ENCODE measurements around the gene OSCP1.
A peak's percentile ranks its signal among the peaks of the same experiment; 100 is the strongest.

Gene OSCP1

GRCh38 chr1:36446271-36446670, 4.0 kb downstream of the OSCP1 start:
- DNase-seq, result peak; percentile 63

- no peak for DNase-seq
Measured at GRCh38 chr1:36443297-36443696, 7.0 kb downstream of the OSCP1 start.

- no peak for DNase-seq
Measured at GRCh38 chr1:36442337-36442736, 7.9 kb downstream of the OSCP1 start.

- DNase-seq, result no peak
Measured at GRCh38 chr1:36440646-36441045, 9.6 kb downstream of the OSCP1 start.

- DNase-seq, result no peak
Measured at GRCh38 chr1:36440044-36440443, 10.2 kb downstream of the OSCP1 start.

GRCh38 chr1:36438715-36439114, 11.5 kb downstream of the OSCP1 start:
- no peak for DNase-seq

- no peak for DNase-seq
Measured at GRCh38 chr1:36436821-36437220, 13.4 kb downstream of the OSCP1 start.

- DNase-seq, result no peak
Measured at GRCh38 chr1:36433102-36433501, 17.1 kb downstream of the OSCP1 start.

- DNase-seq, result no peak
Measured at GRCh38 chr1:36432616-36433015, 17.6 kb downstream of the OSCP1 start.

- DNase-seq, result no peak
Measured at GRCh38 chr1:36425791-36426190, 24.5 kb downstream of the OSCP1 start.

GRCh38 chr1:36421649-36422048, 28.6 kb downstream of the OSCP1 start:
- no peak for DNase-seq

GRCh38 chr1:36420836-36421317, 29.4 kb downstream of the OSCP1 start:
- peak; percentile 63 for DNase-seq

- no peak for DNase-seq
Measured at GRCh38 chr1:36420409-36420808, 29.8 kb downstream of the OSCP1 start.

GRCh38 chr1:36419569-36419968, 30.7 kb downstream of the OSCP1 start:
- no peak for DNase-seq

- no peak for DNase-seq
Measured at GRCh38 chr1:36419140-36419539, 31.1 kb downstream of the OSCP1 start.

- no peak for DNase-seq
Measured at GRCh38 chr1:36417931-36418330, 32.3 kb downstream of the OSCP1 start.

GRCh38 chr1:36415661-36416326, 34.5 kb downstream of the OSCP1 start:
- no peak for DNase-seq

- DNase-seq, result no peak
Measured at GRCh38 chr1:36414384-36414783, 35.9 kb downstream of the OSCP1 start.

- peak; percentile 50 for DNase-seq
Measured at GRCh38 chr1:36411674-36412648, 38.3 kb downstream of the OSCP1 start.

GRCh38 chr1:36408479-36408878, 41.8 kb downstream of the OSCP1 start:
- no peak for DNase-seq

GRCh38 chr1:36406440-36406839, 43.8 kb downstream of the OSCP1 start:
- no peak for DNase-seq

GRCh38 chr1:36402504-36402890, 47.8 kb downstream of the OSCP1 start:
- no peak for DNase-seq

- no peak for DNase-seq
Measured at GRCh38 chr1:36401602-36402503, 48.4 kb downstream of the OSCP1 start.
